ENCODE data around the gene EPS15.
A peak's percentile ranks its signal among the peaks of the same experiment; 100 is the strongest.

GRCh38 chr1:51558375-51558924, 39.4 kb upstream of the EPS15 start:
- no peak for TF ChIP-seq ZNF8 (CRISPR knock-in tag; IDR thresholded peaks at IDR 0.05)
- TF ChIP-seq, protein P1, sequence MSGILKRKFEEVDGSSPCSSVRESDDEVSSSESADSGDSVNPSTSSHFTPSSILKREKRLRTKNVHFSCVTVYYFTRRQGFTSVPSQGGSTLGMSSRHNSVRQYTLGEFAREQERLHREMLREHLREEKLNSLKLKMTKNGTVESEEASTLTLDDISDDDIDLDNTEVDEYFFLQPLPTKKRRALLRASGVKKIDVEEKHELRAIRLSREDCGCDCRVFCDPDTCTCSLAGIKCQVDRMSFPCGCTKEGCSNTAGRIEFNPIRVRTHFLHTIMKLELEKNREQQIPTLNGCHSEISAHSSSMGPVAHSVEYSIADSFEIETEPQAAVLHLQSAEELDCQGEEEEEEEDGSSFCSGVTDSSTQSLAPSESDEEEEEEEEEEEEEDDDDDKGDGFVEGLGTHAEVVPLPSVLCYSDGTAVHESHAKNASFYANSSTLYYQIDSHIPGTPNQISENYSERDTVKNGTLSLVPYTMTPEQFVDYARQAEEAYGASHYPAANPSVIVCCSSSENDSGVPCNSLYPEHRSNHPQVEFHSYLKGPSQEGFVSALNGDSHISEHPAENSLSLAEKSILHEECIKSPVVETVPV (CRISPR knock-in tag; IDR thresholded peaks at IDR 0.05): no peak
- TF ChIP-seq PATZ1 (CRISPR knock-in tag; IDR thresholded peaks at IDR 0.05; ENCODE audit: borderline replicate concordance): 0 out of 2 replicates have a peak, but pooled peaks have one; percentile 18
- TF ChIP-seq, protein P2, sequence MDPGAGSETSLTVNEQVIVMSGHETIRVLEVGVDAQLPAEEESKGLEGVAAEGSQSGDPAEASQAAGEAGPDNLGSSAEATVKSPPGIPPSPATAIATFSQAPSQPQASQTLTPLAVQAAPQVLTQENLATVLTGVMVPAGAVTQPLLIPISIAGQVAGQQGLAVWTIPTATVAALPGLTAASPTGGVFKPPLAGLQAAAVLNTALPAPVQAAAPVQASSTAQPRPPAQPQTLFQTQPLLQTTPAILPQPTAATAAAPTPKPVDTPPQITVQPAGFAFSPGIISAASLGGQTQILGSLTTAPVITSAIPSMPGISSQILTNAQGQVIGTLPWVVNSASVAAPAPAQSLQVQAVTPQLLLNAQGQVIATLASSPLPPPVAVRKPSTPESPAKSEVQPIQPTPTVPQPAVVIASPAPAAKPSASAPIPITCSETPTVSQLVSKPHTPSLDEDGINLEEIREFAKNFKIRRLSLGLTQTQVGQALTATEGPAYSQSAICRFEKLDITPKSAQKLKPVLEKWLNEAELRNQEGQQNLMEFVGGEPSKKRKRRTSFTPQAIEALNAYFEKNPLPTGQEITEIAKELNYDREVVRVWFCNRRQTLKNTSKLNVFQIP (CRISPR knock-in tag; IDR thresholded peaks at IDR 0.05; ENCODE audit: borderline replicate concordance, low read depth): no peak
- TF ChIP-seq CREB5 (CRISPR knock-in tag; IDR thresholded peaks at IDR 0.05; ENCODE audit: low read depth): no peak
- TF ChIP-seq SNAI2 (CRISPR knock-in tag; IDR thresholded peaks at IDR 0.05): no peak
- TF ChIP-seq ZFP30 (CRISPR knock-in tag; IDR thresholded peaks at IDR 0.05): no peak
- TF ChIP-seq TCF4 (CRISPR knock-in tag; IDR thresholded peaks at IDR 0.05; ENCODE audit: borderline replicate concordance): no peak
- TF ChIP-seq CSDC2 (CRISPR knock-in tag; IDR thresholded peaks at IDR 0.05): no peak
- TF ChIP-seq ARNTL (CRISPR knock-in tag; IDR thresholded peaks at IDR 0.05; ENCODE audit: borderline replicate concordance, low read depth): no peak
- TF ChIP-seq ZNF70 (CRISPR knock-in tag; IDR thresholded peaks at IDR 0.05): no peak
- no peak for TF ChIP-seq PPARA (CRISPR knock-in tag; IDR thresholded peaks at IDR 0.05; ENCODE audit: borderline replicate concordance)
